Karpas-422 (cell line): ENCODE data around the gene PLXNA1. TPM values are rescaled to one million over a fixed set of nuclear protein-coding genes. Genes with fewer than 3 reads are reported as not detected.

ENCODE experiments used
- DNase-seq: peaks from one replicate; pipeline ENCODE4 v3.0.0-alpha.2; 2015
- H2AFZ ChIP-seq: fragments of 200-600 bp; sonication (generic); 2 replicates; pipeline ENCODE4 v1.6.1; 2014; ENCODE audit warnings: antibody characterized with exemption, low read length, mixed read lengths
- H3K27ac ChIP-seq: fragments of 200-600 bp; sonication (generic); 2 replicates; pipeline ENCODE4 v1.5.1; 2014; ENCODE audit warnings: mild to moderate bottlenecking, low read length, moderate library complexity
- H3K27me3 ChIP-seq: fragments of 200-600 bp; sonication (generic); 2 replicates; pipeline ENCODE4 v1.6.1; 2014; ENCODE audit warnings: low read length, mixed read lengths
- H3K36me3 ChIP-seq: fragments of 200-600 bp; sonication (generic); 2 replicates; pipeline ENCODE4 v1.6.1; 2014; ENCODE audit warnings: low read length, mixed read lengths; ENCODE audit not compliant: insufficient read depth
- H3K4me1 ChIP-seq: fragments of 200-600 bp; sonication (generic); 2 replicates; pipeline ENCODE4 v1.6.1; 2014; ENCODE audit warnings: mild to moderate bottlenecking, low read length, mixed read lengths
- H3K4me2 ChIP-seq: fragments of 200-600 bp; sonication (generic); 2 replicates; pipeline ENCODE4 v1.6.1; 2014; ENCODE audit warnings: low read length, low read depth, mild to moderate bottlenecking; ENCODE audit not compliant: poor library complexity, severe bottlenecking
- H3K4me3 ChIP-seq: fragments of 200-600 bp; sonication (generic); 2 replicates; pipeline ENCODE4 v1.5.1; 2014; ENCODE audit warnings: mild to moderate bottlenecking, antibody characterized with exemption, low read length, mixed read lengths
- H3K79me2 ChIP-seq: fragments of 200-600 bp; sonication (generic); 2 replicates; pipeline ENCODE4 v1.6.1; 2014; ENCODE audit warnings: mild to moderate bottlenecking, low read length, mixed read lengths
- H3K9ac ChIP-seq: fragments of 200-600 bp; sonication (generic); 2 replicates; pipeline ENCODE4 v1.6.0; 2014; ENCODE audit warnings: low read length
- H3K9me2 ChIP-seq: fragments of 200-600 bp; sonication (generic), shearing (Covaris generic); replicated peaks from 2 replicates; pipeline ENCODE4 v1.6.0; 2014; ENCODE audit warnings: mild to moderate bottlenecking, low read length, moderate library complexity; ENCODE audit not compliant: insufficient read depth
- H3K9me3 ChIP-seq: fragments of 300-700, 200-600 bp; sonication (generic); 2 replicates; pipeline ENCODE4 v1.6.1; 2014; ENCODE audit warnings: low read length, mixed read lengths
- H4K20me1 ChIP-seq: fragments of 200-600 bp; sonication (generic); 2 replicates; pipeline ENCODE4 v1.6.1; 2014; ENCODE audit warnings: mild to moderate bottlenecking, antibody characterized with exemption, low read length, low read depth; ENCODE audit not compliant: insufficient read depth
- total RNA-seq: library from RNA; depleted of rRNA; stranded (reverse); fragments of >200 nt; shearing (Covaris generic); gene quantifications from 2 replicates; pipeline ENCODE4 v1.2.3, GENCODE V29; 2014; ENCODE audit warnings: low replicate concordance

Gene PLXNA1
- total RNA-seq, 1 experiment from 2014 or later, result 7.5 TPM

DNA sequence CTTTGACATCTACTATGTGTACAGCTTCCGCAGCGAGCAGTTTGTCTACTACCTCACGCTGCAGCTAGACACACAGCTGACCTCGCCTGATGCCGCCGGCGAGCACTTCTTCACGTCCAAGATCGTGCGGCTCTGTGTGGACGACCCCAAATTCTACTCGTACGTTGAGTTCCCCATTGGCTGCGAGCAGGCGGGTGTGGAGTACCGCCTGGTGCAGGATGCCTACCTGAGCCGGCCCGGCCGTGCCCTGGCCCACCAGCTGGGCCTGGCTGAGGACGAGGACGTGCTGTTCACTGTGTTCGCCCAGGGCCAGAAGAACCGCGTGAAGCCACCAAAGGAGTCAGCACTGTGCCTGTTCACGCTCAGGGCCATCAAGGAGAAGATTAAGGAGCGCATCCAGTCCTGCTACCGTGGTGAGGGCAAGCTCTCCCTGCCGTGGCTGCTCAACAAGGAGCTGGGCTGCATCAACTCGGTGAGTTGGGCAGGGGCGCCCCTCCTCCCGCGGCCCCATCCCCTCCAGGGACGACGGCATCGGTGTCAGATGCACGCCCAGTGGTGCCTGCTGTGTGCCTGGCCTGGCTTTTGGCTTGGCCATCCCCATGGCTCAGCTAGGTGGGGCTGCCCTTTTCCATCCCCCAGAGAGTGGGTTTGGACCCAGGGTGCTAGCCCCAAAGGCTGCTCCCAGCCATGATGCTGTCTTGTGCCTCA, 6.6 kb downstream of the PLXNA1 start:
- no peak overlapping the region for H2AFZ ChIP-seq
- H4K20me1 ChIP-seq, result peaks cover 6% of the 10 kb centered on the region; the same call in 1 of the 2 replicates

DNA sequence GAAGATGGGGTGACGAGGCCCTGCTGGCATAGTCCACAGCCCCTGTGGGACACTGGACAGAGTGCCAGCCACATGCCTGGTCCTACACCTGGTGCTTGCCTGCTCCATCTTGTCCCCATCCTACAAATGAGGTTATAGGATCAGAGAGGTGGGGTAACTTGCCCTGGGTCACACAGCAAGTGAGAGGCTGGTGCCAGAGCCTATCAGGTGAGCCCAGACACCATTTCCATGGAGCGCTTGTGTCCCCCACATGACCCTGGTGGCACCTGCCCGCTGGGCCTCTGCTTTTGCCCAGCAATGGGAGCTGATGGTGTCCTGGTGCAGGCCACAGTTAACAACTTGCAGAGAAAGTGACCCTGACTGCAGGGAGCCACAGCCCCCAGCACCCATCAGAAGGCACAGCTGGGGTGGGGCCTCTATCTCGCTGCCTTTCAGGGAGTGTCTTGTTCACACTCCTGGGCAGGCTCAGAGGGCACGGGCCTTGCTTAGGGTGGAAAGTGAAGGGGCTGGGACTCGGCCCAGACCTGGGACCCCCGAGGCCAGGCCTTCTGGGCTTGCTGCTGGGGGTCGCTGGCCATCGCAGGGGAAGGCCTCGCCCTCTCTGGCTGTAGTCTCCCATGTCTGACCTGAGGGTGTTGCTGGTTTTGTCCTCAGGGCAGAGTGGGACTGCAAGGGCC, 7.2 kb downstream of the PLXNA1 start:
- H3K27me3 ChIP-seq, result no peaks in the 10 kb centered on the region
- no peaks in the 10 kb centered on the region for H3K9me2 ChIP-seq
- no peak overlapping the region for H3K27ac ChIP-seq
- no peaks in the 10 kb centered on the region for H3K79me2 ChIP-seq
- H3K4me3 ChIP-seq, result no peak overlapping the region
- no peak overlapping the region for H3K9ac ChIP-seq
- H3K9me3 ChIP-seq, result no peaks in the 10 kb centered on the region
- no peak overlapping the region for H3K4me2 ChIP-seq
- H3K36me3 ChIP-seq, result no peaks in the 10 kb centered on the region
- DNase-seq, result no peak
- H3K4me1 ChIP-seq, result peaks cover 19% of the 10 kb centered on the region
- H2AFZ ChIP-seq, result no peak overlapping the region
- peaks cover 6% of the 10 kb centered on the region; the same call in 1 of the 2 replicates for H4K20me1 ChIP-seq

More for the DNA sequence above, 6.6 kb downstream of the PLXNA1 start:
- no peaks in the 10 kb centered on the region for H3K9me2 ChIP-seq
- H3K9me3 ChIP-seq, result no peaks in the 10 kb centered on the region
- H3K4me3 ChIP-seq, result no peak overlapping the region
- H3K4me1 ChIP-seq, result peaks cover 12% of the 10 kb centered on the region
- H3K79me2 ChIP-seq, result no peaks in the 10 kb centered on the region
- no peak overlapping the region for H3K27ac ChIP-seq
- no peaks in the 10 kb centered on the region for H3K27me3 ChIP-seq
- no peak overlapping the region for H3K4me2 ChIP-seq
- DNase-seq, result no peak
- no peak overlapping the region for H3K9ac ChIP-seq
- H3K36me3 ChIP-seq, result no peaks in the 10 kb centered on the region

DNA sequence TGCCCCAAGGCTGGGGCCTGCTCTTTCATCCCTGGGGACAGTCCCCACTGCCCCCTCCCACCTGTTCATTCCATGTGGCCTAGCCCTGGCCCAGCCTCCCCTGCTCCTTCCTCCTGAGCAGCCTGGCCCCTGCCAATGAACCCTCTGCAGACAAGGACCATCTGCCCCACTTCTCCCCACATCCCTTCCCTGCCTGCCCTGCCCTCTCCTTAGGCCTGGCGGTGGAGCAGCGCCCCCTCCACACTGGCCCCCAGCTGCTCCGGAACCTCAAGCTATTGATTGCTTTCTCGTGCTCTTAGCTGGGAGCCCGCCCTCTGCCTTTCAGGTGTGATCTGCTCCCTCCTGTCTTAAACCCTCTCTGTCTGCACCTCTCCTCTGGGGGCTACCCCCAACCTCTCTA, 8.0 kb downstream of the PLXNA1 start:
- Histone ChIP-seq H3K9me2 (no peaks in the 10 kb centered on the region), H3K27ac (no peak overlapping the region), H3K9me3 (no peaks in the 10 kb centered on the region), H3K27me3 (no peaks in the 10 kb centered on the region), H3K4me1 (peaks cover 26% of the 10 kb centered on the region), H3K4me3 (no peak overlapping the region), H3K4me2 (no peak overlapping the region), H2AFZ (no peak overlapping the region), H3K79me2 (no peaks in the 10 kb centered on the region), H3K9ac (no peak overlapping the region), H4K20me1 (peaks cover 8% of the 10 kb centered on the region; the same call in 1 of the 2 replicates), H3K36me3 (no peaks in the 10 kb centered on the region)
- DNase-seq, result no peak

DNA sequence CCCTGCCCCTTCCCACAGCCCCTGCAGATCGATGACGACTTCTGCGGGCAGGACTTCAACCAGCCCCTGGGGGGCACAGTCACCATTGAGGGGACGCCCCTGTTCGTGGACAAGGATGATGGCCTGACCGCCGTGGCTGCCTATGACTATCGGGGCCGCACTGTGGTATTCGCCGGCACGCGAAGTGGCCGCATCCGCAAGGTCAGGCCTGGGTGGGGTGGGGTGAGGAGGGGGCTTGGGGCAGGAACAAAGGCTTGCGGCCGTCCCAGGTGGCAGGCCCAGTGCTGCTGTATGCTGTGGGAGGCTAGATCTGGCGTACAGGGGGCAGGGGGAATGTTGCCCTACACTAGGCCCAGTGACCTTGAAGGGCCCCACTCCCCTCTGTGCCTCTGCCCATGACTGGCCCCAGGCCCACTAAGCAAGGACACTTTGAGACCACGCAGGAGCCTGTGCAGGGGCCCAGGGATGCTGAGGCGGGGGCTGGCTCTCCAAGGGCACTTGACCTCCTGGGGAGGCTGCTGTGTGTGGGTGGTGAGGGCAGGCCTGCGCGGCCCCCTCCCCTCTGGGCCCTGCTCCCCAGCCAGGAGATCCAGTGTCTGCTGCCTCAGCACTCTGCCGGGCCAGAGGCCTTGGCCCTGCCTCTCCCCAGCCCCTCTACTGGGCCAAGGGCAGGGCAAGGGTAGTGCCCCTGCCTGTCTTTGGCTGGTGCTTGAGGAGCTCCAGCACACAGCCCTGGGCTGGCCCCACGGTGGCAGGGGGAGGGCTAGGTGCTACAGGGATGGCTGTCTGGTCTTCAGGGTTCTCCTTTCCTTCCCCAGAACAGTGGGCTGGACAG, 8.7 kb downstream of the PLXNA1 start:
- no peak overlapping the region for H3K4me3 ChIP-seq
- peaks cover 10% of the 10 kb centered on the region; the same call in 1 of the 2 replicates for H4K20me1 ChIP-seq
- H3K9me3 ChIP-seq, result no peaks in the 10 kb centered on the region
- no peaks in the 10 kb centered on the region for H3K79me2 ChIP-seq
- no peak overlapping the region for H3K9ac ChIP-seq
- no peaks in the 10 kb centered on the region for H3K27me3 ChIP-seq
- no peaks in the 10 kb centered on the region for H3K9me2 ChIP-seq
- no peak overlapping the region for H3K27ac ChIP-seq
- H3K4me2 ChIP-seq, result no peak overlapping the region
- H2AFZ ChIP-seq, result no peak overlapping the region
- no peaks in the 10 kb centered on the region for H3K36me3 ChIP-seq
- H3K4me1 ChIP-seq, result peaks cover 32% of the 10 kb centered on the region
- no peak for DNase-seq

DNA sequence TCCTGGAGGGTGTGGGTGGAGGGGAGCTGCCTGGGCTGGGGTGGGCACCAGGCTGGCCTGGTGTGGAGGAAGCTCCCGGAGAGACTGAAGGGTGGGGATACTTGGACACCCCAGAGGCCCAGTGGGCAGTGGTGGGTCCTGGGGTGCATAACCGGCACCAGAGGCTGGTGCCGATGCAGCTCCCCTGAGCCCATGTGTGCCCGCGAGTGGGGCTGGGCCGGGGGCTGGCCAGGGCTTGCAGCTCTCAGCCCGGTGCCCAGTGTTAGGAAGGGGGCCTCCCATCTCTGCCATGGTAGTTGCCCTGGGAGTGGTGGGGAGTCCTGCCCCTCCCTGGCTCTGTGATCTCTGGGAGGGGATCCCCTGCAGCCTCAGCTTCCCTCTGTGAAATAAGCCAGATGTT, 9.3 kb downstream of the PLXNA1 start:
- Histone ChIP-seq H3K9ac (no peak overlapping the region), H3K9me2 (no peaks in the 10 kb centered on the region), H3K79me2 (no peaks in the 10 kb centered on the region), H3K9me3 (no peaks in the 10 kb centered on the region), H3K27ac (no peak overlapping the region), H3K4me3 (no peak overlapping the region), H3K4me2 (no peak overlapping the region), H3K36me3 (no peaks in the 10 kb centered on the region), H2AFZ (no peak overlapping the region), H3K27me3 (no peaks in the 10 kb centered on the region), H4K20me1 (peaks cover 10% of the 10 kb centered on the region; the same call in 1 of the 2 replicates), H3K4me1 (peaks cover 32% of the 10 kb centered on the region)
- DNase-seq, result no peak

DNA sequence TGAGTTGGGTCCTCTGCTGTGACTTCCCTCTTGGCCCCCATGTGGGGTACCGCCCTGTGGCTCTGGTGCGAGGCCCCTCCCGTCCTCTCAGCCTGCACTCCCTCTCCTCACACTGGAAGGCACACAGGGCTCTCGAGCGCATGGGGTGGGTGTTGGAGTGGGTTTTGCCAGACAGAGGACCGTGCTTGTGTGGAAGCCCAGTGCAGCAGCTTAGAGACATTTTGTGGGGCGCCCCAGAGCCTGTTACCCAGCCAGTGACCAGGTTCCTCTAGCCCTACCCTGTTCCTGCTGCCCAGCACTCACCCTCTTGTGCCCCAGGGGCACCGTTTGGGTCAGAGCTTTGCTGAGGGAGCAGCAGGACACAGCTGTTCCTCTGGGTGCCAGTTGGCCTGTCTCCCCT, 9.9 kb downstream of the PLXNA1 start:
- no peaks in the 10 kb centered on the region for H3K79me2 ChIP-seq
- H3K9ac ChIP-seq, result no peak overlapping the region
- no peaks in the 10 kb centered on the region for H3K27me3 ChIP-seq
- peaks cover 10% of the 10 kb centered on the region; the same call in 1 of the 2 replicates for H4K20me1 ChIP-seq
- H3K4me1 ChIP-seq, result peaks cover 33% of the 10 kb centered on the region
- no peak for DNase-seq
- H3K9me2 ChIP-seq, result no peaks in the 10 kb centered on the region
- no peak overlapping the region for H3K4me3 ChIP-seq
- no peak overlapping the region for H2AFZ ChIP-seq
- H3K27ac ChIP-seq, result no peak overlapping the region
- no peaks in the 10 kb centered on the region for H3K36me3 ChIP-seq
- H3K4me2 ChIP-seq, result no peak overlapping the region
- H3K9me3 ChIP-seq, result no peaks in the 10 kb centered on the region

DNA sequence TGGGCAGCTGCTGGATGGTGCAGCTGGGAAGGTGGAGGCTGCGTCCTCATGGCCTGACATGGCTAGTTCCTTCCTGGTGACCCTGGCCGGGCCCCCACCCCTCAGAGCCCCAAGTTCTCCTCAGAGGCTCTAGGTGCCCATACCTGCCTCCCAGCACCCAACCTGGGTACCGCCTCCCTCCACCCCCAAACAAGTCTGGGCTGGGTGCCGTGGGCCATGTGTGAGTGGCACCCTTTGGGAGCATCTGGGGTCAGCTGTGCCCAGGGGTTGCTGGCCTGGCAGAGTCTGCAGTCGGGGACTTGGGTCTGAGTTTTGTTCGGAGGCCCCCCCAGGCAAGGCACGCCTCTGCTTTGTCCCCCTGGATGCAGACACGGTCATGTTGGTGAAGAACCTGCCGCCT, 10.5 kb downstream of the PLXNA1 start:
- peaks cover 40% of the 10 kb centered on the region for H3K4me1 ChIP-seq
- H3K9ac ChIP-seq, result no peak overlapping the region
- H3K9me2 ChIP-seq, result no peaks in the 10 kb centered on the region
- H3K4me3 ChIP-seq, result no peak overlapping the region
- H3K27me3 ChIP-seq, result no peaks in the 10 kb centered on the region
- H3K27ac ChIP-seq, result no peak overlapping the region
- DNase-seq, result no peak
- H4K20me1 ChIP-seq, result peaks cover 10% of the 10 kb centered on the region; the same call in 1 of the 2 replicates
- no peaks in the 10 kb centered on the region for H3K79me2 ChIP-seq
- no peaks in the 10 kb centered on the region for H3K36me3 ChIP-seq
- no peak overlapping the region for H3K4me2 ChIP-seq
- H3K9me3 ChIP-seq, result no peaks in the 10 kb centered on the region
- H2AFZ ChIP-seq, result no peak overlapping the region
